Kidney epithelial cell (primary cell): ENCODE results near the gene GBP2. TPM values are rescaled to one million over a fixed set of nuclear protein-coding genes. Genes with fewer than 3 reads are reported as not detected.

ENCODE experiments used
- DNase-seq: peaks from one replicate; pipeline ENCODE4 v3.0.0-alpha.2; 2010; ENCODE audit warnings: low read depth
- H3K27me3 ChIP-seq: 2 replicates; pipeline ENCODE4 v1.6.0; 2011; ENCODE audit warnings: low read length; ENCODE audit not compliant: control insufficient read depth, insufficient read depth
- H3K36me3 ChIP-seq: 2 replicates; pipeline ENCODE4 v1.5.1; 2011; ENCODE audit warnings: low read length; ENCODE audit not compliant: control insufficient read depth, insufficient read depth
- H3K4me3 ChIP-seq: 2 replicates; pipeline ENCODE4 v1.5.1; 2011; ENCODE audit warnings: low read depth, mild to moderate bottlenecking, control low read depth, low read length
- CTCF ChIP-seq: IDR thresholded peaks from 2 replicates; pipeline ENCODE4 v1.5.1; 2011; ENCODE audit warnings: mild to moderate bottlenecking, moderate library complexity, low read length, control low read depth, inconsistent platforms; ENCODE audit not compliant: insufficient read depth, poor library complexity, severe bottlenecking
- total RNA-seq: library from RNA; depleted of rRNA; stranded (reverse); fragments of >200 nt; gene quantifications from 2 replicates; pipeline ENCODE4 v1.2.3, GENCODE V29; 2015

The GBP2 gene
- total RNA-seq, 1 donor from 2014 or later, result 2.2 TPM

- DNase-seq, result no peak
- no peaks in the 10 kb centered on the region for H3K27me3 ChIP-seq
- peak overlapping the region; percentile 54 for H3K4me3 ChIP-seq
- no peak for TF ChIP-seq CTCF
- H3K36me3 ChIP-seq, result no peaks in the 10 kb centered on the region
Observed at GRCh38 chr1:89064632-89065031, 61.3 kb downstream of the GBP2 start.

DNA sequence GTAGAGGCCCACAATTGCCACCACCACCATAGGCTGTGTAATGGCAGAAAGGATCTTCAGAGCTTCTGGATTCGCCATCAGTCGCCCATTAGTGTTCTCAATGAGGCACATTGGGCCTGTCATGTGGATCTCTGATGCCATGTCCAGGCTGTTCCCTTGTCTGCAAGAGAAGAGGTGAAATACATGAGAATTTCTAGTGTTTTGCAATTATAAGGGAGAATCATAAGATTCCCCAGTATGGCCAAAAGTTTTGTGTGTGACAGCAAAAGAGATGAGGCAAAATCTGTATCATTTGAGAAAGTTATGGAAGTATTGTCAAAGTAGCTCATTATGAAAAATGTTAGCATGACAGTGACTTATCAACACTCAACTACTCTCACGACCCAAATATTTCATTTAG is 62.8 kb downstream of the GBP2 start:
- Histone ChIP-seq H3K4me3 (no peak overlapping the region), H3K27me3 (no peaks in the 10 kb centered on the region), H3K36me3 (peaks cover 2% of the 10 kb centered on the region)
- no peak for DNase-seq
- TF ChIP-seq CTCF, result no peak

- H3K4me3 ChIP-seq, result no peak overlapping the region
- peaks cover 2% of the 10 kb centered on the region for H3K36me3 ChIP-seq
- no peak for DNase-seq
- H3K27me3 ChIP-seq, result no peaks in the 10 kb centered on the region
- no peak for TF ChIP-seq CTCF
Observed at GRCh38 chr1:89060091-89060490, 65.8 kb downstream of the GBP2 start.

Other genes with a start within 250 kb of the GBP2 start
- gene GTF2B, start 234.5 kb downstream of the GBP2 start, total RNA-seq, result 28.5 and 36.3 TPM in 2 replicates
- 36.4 and 43.7 TPM in 2 replicates for gene KYAT3, start 133.5 kb downstream of the GBP2 start, total RNA-seq
- gene RBMXL1, start 133.5 kb downstream of the GBP2 start, total RNA-seq, result 6.6 and 9.5 TPM in 2 replicates
- gene GBP3, start 103.2 kb downstream of the GBP2 start, total RNA-seq, result 28.5 and 39.4 TPM in 2 replicates
- gene GBP1, start 60.9 kb downstream of the GBP2 start, total RNA-seq, result 20.4 and 29.0 TPM in 2 replicates
- gene GBP7, start 49.9 kb upstream of the GBP2 start, total RNA-seq, result not detected in 2 replicates
- gene GBP4, start 72.8 kb upstream of the GBP2 start, total RNA-seq, result 0.50 and 1.2 TPM in 2 replicates
- 0.33 TPM in 1 of 2 replicates, not detected in the other for gene GBP5, start 146.7 kb upstream of the GBP2 start, total RNA-seq
- gene GBP6, start 237.9 kb upstream of the GBP2 start, total RNA-seq, result 0.21 and 1.1 TPM in 2 replicates